ENCODE data around the gene DNAAF3.

DNAAF3 gene

DNA sequence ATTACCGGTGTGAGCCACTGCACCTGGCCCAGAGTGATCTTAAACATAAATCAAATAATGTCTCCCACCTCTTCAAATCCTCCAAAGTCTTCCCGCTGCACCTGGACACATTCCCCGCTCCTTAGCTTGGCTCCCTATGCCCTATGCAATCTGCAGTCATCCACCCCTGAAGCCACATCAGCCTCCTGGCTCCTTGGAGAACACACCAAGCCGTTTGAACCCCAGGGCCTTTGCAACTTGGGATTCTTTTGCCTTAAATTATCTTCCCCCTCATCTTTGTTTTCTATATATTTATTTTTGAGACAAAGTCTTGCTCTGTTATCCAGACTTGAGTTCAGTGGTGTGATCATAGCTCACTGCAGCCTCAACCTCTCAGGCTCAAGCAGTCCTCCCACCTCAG lies 2.7 kb upstream of the DNAAF3 start:
- H4K20me1 ChIP-seq = no peaks in the 10 kb centered on the region
- H3K27ac ChIP-seq = no peak overlapping the region
- no peaks in the 10 kb centered on the region for H3K9me3 ChIP-seq
- H3K4me1 ChIP-seq = peaks cover 32% of the 10 kb centered on the region
- no peak for TF ChIP-seq Cebpa-rat (IDR thresholded peaks at IDR 0.05)
- peaks cover 43% of the 10 kb centered on the region for H3K27me3 ChIP-seq
- no peak overlapping the region for H3K4me2 ChIP-seq
- H3K4me3 ChIP-seq = no peak overlapping the region
- no peak overlapping the region for H3K9ac ChIP-seq
- no peaks in the 10 kb centered on the region for H3K36me3 ChIP-seq

DNA sequence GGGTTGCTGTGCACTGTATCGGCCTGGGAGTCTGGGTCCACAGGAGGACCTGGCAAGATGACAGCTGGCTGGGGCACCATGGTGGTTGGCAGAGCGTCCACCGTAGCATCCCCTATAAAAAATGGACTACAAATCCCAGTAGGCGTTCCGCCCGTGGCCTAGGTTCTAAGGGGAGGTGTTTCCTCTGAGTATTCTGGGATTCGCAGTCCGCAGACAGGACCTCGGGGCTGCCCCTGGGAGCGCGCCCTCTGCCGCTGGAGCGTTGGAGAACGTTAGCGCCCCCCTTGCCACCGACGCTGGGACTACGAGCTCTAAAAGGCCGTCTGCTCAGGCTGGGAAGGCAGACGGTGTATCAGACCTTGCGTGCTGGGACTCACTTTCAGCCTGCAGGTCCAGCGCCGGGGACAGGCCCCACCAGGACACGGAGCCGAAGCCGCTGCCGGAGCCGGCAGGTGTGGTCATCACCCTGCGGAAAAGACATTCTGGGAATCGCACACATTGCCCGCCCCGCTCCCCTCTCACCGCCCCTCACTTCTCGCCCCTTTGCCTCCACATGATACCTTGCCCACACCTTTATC lies 372 bp downstream of the DNAAF3 start:
- Histone ChIP-seq H3K9ac (no peak overlapping the region), H3K36me3 (no peaks in the 10 kb centered on the region), H4K20me1 (no peaks in the 10 kb centered on the region), H3K4me2 (peak overlapping the region; percentile 86), H3K4me1 (peaks cover 18% of the 10 kb centered on the region), H3K27me3 (peaks cover 14% of the 10 kb centered on the region; the same call in 1 of the 2 replicates), H3K27ac (no peak overlapping the region), H3K9me3 (no peaks in the 10 kb centered on the region), H3K4me3 (peak overlapping the region; percentile 63)
- TF ChIP-seq Cebpa-rat (IDR thresholded peaks at IDR 0.05) = no peak

DNA sequence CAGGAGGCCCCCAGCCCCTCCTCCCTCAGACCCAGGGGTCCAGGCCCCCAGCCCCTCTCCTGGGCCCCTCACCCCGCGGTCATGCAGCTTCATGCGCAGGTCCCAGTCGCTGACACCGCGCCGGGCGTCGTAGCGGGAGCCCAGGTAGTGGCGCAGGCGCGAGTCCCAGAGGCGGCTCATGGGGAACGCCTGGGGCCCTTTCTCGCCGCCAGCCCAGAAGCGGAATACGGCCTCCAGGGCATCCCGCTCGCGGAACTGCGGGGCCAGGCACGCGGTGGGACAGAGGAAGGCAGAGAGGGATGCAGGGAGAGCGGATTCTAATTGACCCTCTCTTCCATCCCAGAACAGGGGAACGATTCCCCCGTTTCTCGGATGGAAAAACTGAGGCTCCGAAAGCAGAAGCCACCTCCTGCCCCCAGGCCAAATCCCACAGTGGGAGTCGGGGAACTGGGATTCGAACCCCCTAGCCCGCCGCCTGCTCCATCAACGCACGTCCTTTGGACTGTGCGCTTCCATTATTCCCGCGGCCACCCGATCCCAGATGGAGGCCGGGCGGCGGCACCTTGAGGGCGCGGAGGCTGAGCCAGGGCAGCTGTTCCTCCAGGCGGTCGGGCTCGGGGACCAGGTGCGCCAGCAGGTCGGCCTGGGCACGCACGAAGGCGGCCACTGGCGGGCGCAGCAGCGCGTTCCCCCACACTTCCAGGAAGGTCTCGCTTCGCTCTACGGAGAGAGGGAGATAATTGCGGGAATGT lies 4.7 kb downstream of the DNAAF3 start:
- Histone ChIP-seq H4K20me1 (no peaks in the 10 kb centered on the region), H3K4me2 (no peak overlapping the region), H3K9ac (no peak overlapping the region), H3K36me3 (no peaks in the 10 kb centered on the region), H3K4me3 (no peak overlapping the region), H3K27ac (no peak overlapping the region), H3K9me3 (no peaks in the 10 kb centered on the region), H3K27me3 (no peaks in the 10 kb centered on the region), H3K4me1 (peaks cover 46% of the 10 kb centered on the region)
- no peak for TF ChIP-seq Cebpa-rat (IDR thresholded peaks at IDR 0.05)

DNA sequence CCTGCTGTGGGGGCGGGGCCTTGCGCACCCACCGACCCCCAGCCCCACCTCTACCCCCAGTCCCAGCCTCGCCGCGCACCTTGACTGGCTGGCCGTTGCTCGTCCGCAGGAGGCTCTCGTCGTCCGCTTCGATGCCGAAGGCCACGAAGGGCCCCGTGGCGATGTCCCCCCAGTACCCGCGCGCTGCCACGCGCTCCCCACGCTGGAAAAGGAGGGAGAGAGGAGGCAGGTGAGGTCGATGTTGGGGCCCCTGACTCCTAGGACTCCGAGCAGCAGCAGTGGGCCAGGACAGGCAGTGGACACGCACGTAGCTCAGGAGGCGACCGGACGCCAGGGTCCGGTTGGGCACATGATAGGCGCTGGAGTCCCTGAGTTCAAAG lies 5.4 kb downstream of the DNAAF3 start:
- no peak overlapping the region for H3K4me3 ChIP-seq
- no peak overlapping the region for H3K27ac ChIP-seq
- no peak overlapping the region for H3K9ac ChIP-seq
- TF ChIP-seq Cebpa-rat (IDR thresholded peaks at IDR 0.05) = no peak
- peaks cover 50% of the 10 kb centered on the region for H3K4me1 ChIP-seq
- H3K9me3 ChIP-seq = no peaks in the 10 kb centered on the region
- no peaks in the 10 kb centered on the region for H3K27me3 ChIP-seq
- no peaks in the 10 kb centered on the region for H3K36me3 ChIP-seq
- H4K20me1 ChIP-seq = no peaks in the 10 kb centered on the region
- peak overlapping the region; percentile 86; the same call in 1 of the 2 replicates for H3K4me2 ChIP-seq

DNA sequence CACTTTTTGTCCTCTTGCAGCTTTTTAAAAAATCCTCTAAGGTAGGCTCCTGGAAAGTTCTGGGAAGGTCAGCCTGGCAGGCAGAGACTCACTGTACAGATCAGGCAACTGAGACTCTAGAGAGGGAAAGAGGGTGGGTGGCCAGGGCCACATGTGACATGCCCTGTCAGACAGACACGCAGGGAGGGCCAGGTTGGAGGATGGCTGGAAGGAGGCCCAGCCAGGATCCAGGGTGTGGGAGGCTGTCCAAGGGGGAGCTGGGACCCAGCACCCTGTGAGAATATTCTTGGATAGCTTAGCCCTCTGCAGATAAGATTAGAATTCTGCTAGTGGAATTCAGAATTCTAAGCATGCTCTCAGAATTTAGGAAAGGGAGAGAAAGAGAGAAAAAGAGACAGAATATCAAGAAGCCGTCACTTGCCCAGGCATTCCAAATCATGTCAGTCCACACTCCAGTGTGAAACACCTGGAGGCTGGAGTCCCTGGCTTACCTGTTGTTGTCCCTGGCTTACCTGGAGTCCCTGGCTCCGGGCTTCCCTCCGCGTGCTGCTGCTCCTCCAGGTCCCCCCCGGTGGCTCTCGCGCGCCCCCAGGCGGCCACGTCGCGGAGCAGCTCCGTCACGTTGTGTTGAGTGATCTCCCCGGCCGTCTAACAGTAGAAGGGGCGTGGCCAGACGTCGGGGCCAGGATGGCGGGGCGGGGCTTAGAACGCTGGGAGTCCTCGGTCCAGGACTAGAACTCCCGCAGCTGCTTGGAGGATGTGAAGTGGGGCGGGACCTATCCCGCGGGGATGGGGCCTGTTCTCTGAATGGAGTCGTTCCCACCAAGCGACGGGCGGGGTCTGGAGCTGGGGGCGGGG lies 6.1 kb downstream of the DNAAF3 start:
- Histone ChIP-seq H3K9me3 (no peaks in the 10 kb centered on the region), H3K27ac (peak overlapping the region; percentile 50), H4K20me1 (no peaks in the 10 kb centered on the region), H3K4me2 (peak overlapping the region; percentile 86), H3K36me3 (no peaks in the 10 kb centered on the region), H3K4me1 (peaks cover 48% of the 10 kb centered on the region), H3K9ac (0 out of 2 replicates have a peak overlapping the region, but pooled peaks have one; percentile 65), H3K4me3 (peak overlapping the region; percentile 44; the same call in 1 of the 2 replicates), H3K27me3 (no peaks in the 10 kb centered on the region)
- TF ChIP-seq Cebpa-rat (IDR thresholded peaks at IDR 0.05) = no peak

DNA sequence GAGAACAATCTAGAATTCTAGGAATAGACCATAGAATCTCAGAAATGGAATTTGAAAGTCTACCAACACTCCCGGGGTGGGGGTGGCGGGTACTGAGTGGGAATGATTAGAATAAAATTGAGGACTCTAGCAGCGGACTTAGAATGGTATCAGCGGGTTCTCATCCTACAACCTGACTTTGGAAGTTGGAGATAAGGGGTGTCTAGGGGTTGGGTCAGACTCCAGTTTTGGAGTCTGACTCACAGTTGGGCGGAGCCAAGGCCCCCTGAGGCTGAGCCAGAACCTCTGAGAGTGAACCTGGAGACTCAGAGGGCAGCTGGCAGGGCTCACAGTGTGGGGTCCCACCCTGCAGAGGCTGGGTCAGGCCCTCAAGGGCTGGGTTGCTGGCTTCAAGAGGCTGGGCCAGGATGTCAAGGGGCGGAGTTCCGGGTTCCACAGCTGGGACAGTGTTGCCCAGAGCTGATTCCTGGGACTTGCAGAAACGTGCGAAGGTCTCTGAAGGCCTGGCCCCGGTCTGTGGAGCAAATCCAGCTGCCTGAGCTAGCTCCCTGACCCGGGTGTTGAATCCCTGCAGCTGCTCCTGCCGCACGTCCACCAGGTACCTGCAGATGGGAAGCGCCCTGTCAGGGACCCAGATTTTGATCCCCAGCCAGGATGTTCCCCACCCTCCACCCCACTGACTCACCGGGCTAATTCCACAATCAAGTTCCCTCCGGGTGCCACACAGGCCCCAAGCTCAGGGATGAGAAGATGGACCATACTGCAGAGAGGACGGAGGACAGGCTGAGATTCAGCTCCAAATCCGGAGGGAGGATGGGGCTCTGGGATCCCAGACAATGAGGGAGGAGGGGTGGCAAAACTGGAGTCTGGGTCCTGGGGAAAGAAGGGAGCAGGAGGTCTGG lies 7.3 kb downstream of the DNAAF3 start:
- peak overlapping the region; percentile 44; the same call in 1 of the 2 replicates for H3K4me3 ChIP-seq
- no peaks in the 10 kb centered on the region for H3K27me3 ChIP-seq
- peak overlapping the region; percentile 65 for H3K9ac ChIP-seq
- no peaks in the 10 kb centered on the region for H3K36me3 ChIP-seq
- peak overlapping the region; percentile 50 for H3K27ac ChIP-seq
- no peak for TF ChIP-seq Cebpa-rat (IDR thresholded peaks at IDR 0.05)
- H3K9me3 ChIP-seq = no peaks in the 10 kb centered on the region
- H3K4me1 ChIP-seq = peaks cover 54% of the 10 kb centered on the region
- peak overlapping the region; percentile 86 for H3K4me2 ChIP-seq
- H4K20me1 ChIP-seq = no peaks in the 10 kb centered on the region

DNA sequence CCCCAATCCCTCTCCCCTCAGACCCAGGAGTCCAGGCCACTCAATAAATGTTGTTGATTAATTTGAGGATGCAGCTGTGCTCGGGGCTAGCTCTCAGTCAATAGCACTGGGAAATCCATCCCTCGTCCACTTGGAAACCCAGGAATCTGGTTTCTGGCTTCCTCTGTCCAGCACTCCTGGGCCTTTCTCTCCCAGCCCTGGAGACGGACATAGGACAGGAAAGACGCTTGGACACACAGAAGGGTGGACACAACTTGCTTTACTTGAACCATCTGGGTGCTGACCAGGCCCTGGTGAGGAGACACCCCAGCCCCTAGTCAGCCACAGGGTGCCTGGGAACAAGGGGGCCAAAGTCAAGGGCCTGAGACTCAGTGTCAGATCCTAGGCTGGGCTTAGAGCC lies 8.0 kb downstream of the DNAAF3 start:
- H4K20me1 ChIP-seq = no peaks in the 10 kb centered on the region
- H3K9ac ChIP-seq = no peak overlapping the region; the same call in 1 of the 2 replicates
- H3K36me3 ChIP-seq = no peaks in the 10 kb centered on the region
- no peak for TF ChIP-seq Cebpa-rat (IDR thresholded peaks at IDR 0.05)
- no peaks in the 10 kb centered on the region for H3K27me3 ChIP-seq
- H3K27ac ChIP-seq = 0 out of 2 replicates have a peak overlapping the region, but pooled peaks have one; percentile 23
- peak overlapping the region; percentile 86 for H3K4me2 ChIP-seq
- peaks cover 61% of the 10 kb centered on the region for H3K4me1 ChIP-seq
- no peaks in the 10 kb centered on the region for H3K9me3 ChIP-seq
- H3K4me3 ChIP-seq = no peak overlapping the region

DNA sequence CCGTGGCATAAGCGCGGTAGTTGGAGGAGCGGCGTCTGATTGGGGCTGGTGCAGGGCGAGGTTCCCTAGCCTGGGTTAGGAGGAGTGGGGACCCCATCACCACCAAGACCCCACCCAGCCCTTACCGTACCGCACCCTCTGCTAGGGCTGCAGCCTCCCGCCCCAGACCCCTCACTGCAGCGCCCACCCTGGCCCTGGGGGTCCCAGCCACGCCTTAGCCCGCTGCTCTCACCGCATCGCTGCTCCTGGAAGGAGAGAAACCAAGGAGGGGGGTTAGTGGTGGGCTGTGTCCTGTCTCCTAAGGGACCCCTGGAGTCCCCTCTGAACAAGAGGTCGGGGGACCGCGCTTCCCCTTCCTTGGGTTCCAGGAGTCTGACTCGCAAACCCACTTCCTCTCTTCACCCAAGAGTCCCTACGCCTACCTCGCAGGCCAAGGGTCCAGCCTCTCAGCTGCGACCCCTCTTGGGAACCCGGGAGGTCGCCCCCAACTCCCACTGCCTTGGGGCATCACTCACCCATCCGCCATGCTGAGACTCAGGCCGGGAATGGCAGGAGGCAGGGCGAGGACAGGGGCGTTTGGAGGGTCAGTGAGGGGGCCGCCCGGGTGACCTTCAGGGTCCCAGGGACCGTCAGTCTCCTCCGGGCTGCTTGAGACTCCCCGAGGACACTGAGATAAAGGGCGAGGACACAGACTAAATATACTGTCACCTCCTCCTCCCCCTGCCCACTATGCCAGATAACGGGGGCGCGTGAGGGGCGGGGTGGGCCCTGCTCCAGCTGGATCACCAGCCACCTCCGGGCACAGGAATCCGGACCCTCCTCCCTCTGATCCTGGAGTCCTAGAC lies 9.1 kb downstream of the DNAAF3 start, which contains the start of gene TNNI3:
TSS of gene TNNI3 (minus strand) at position 669 of the 845 bp plus-strand sequence. CDS start at position 526, 143 bp downstream.
- peaks cover 72% of the 10 kb centered on the region for H3K4me1 ChIP-seq
- H3K4me2 ChIP-seq = peak within 1 kb of the TSS; percentile 86
- no peaks in the 10 kb centered on the region for H3K27me3 ChIP-seq
- no peaks in the 10 kb centered on the region for H4K20me1 ChIP-seq
- 0 out of 2 replicates have a peak within 1 kb of the TSS, but pooled peaks have one; percentile 3 for H3K9ac ChIP-seq
- 0 out of 2 replicates have a peak within 1 kb of the TSS, but pooled peaks have one; percentile 23 for H3K27ac ChIP-seq
- H3K4me3 ChIP-seq = peak within 1 kb of the TSS; percentile 60
- no peak for TF ChIP-seq Cebpa-rat (IDR thresholded peaks at IDR 0.05)
- no peaks in the 10 kb centered on the region for H3K36me3 ChIP-seq
- no peaks in the 10 kb centered on the region for H3K9me3 ChIP-seq
